HG02852 (cell line): Measurements from ENCODE around the gene RTCA.
"Not testable (repeated sequence)": the region's sequence is repeated elsewhere in the genome, so short reads cannot be mapped to it uniquely, and the experiment has no call there.

ENCODE experiments used
- ATAC-seq: cut with Tn5 transposase; IDR thresholded peaks from one replicate; pipeline ENCODE4 v1.9.1; 2021; ENCODE audit warnings: mild to moderate bottlenecking, moderate library complexity; ENCODE audit not compliant: unreplicated experiment

Gene RTCA

DNA sequence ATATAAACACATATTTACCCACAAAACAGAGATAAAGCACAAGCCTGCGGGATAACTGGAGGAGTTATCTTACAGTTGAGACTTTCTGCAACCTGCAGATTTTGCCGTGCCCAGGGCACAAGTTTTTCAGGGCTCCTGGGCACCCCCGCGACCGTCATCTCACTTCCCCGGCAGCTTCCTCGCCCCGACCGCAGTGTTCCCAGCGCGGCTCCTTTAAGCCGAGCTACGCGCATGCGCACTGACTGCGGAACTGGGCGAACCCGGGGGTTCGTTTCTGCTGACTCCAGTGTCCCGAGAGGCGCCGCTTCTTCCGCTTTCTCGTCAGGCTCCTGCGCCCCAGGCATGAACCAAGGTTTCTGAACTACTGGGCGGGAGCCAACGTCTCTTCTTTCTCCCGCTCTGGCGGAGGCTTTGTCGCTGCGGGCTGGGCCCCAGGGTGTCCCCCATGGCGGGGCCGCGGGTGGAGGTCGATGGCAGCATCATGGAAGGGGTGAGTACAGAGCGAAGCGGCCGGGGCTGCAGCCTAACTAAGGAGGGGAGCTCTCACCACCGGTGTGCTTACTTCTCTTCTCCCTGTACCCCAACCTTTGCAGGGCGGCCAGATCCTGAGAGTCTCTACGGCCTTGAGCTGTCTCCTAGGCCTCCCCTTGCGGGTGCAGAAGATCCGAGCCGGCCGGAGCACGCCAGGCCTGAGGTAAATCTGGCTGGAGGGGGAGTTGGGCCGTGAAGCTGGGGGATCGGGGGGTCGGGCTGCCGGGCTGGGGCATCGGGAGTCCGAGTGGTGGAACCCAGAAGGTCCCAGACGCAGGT is at the start of gene RTCA:
RTCA (plus strand) TSS at position 286 of the 810 bp plus-strand sequence; CDS start at position 446, 160 bp downstream.
- peak; percentile 97 for ATAC-seq

DNA sequence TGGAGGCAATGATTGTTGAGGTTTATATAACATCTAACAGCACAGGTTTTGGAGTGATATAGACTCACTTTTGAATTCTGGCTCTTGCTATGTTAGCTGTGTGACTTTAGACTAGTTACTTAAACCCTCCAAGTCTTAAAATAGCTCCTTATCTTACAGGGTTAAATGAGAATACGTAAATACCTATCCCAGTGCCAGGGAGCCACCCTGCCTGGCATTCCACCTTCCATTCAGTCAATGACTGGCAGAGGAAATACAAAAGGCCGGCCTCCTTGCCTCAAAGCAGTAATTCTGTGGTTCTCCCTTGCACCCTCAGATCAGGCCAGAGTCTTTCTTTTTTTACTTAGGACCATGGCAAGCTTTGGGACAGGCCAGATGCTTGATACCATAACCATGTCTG is 48.2 kb upstream of the RTCA start:
- ATAC-seq: no peak

DNA sequence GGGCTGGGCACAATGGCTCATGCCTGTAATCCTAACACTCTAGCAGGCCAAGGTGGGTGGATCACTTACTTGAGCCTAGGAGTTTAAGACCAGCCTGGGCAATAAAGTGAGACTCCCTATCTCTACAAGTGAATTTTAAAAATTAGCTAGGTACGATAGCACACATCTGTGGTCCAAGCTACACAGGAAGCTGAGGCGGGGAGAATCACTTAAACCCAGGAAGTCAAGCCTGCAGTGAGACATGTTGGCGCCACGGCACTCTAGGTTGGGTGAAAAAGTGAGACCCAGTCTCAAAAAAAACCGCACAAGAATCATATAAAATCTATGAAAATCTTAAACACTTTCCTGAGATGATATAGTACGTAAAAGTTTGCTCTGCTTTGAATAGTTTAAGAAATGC is 46.6 kb upstream of the RTCA start:
- no peak for ATAC-seq

DNA sequence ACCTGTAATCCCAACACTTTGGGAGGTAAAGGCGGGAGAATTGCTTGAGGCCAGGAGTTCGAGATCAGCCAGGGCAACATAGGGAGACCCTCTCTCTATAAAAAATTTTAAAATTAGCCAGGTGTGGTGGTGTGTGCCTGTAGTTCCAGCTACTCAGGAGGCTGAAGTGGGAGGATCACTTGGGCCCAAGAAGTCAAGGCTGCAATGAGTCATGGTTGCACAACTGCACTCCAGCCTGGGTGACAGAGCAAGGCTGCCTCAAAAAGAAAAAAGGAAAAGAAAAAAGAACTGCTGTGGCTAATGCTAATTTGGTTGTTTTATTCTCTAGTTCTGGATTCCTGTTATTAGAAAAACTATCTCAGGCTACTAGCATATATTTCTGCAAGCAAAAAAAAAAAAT is 46.1 kb upstream of the RTCA start:
- ATAC-seq: no peak

DNA sequence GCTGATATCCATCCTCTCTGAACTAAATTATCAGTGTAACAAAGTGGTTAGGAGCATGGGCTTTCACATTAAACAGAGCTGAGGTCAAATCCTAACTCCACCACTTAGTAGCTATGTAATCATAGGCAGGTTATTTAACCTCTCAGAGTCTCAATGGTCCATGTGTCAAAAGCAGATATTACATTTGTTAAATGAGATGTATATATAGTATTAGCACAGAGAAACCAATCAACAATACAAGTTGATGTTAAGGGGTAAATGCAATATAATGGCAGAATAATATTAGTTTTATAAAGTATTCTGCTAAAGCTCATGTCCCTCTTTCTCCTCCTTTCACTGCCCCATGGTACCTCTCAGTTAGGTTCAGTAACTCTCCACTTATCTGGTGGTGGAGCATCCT is 43.6 kb upstream of the RTCA start:
- no peak for ATAC-seq

DNA sequence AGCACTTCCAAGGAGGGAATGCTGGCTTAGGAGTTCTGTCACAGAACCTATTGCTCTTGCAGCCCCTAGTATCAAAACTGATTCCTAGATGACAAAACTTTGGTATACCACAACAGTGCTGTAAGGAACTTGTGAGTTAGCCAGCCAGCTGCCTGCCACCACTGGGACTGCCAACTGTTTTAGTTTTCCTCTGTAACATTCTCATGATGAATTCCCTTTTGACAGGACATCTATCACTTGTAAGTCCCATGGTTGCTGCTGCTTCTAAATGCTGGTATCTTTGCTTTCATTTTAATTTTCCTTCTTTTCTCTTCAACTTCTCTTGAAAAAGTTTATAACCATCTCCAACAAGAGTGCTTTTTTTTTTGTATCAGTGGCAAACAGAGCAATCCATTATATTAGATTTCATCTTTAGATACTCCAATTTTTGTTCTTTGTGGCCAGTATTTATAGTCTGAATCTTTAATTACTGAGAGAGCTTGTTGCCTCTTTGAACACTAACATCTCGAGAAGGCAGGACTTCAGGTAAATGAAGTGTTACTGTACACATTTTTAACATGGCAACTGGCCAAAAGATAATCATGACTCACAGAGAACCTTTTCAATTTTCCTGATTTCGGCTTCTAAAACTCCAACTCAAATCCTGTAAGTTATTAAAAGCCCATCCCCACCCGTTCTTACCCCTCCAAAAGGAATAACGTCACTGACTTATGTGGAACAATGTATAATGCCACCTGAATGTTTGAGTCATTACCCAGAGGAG is 36.2 kb upstream of the RTCA start:
- ATAC-seq: no peak

DNA sequence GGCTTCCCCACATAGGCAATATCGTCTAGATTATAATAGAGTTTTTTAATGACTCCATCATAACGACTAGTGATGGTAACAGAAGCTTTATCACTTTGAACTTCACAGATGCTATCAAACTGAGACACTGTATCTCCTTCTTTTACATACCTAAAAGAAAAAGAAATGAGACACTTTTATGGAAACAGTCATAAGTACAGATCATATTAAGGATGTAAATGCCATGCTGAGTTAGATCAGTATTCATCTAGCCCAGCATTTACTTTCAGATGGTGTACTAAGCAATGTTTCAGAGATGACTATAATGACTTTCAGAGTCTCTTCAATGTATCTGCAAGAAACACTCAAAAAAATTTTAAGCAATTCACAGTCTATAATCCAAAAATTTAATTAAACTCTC is 35.3 kb upstream of the RTCA start:
- no peak for ATAC-seq

DNA sequence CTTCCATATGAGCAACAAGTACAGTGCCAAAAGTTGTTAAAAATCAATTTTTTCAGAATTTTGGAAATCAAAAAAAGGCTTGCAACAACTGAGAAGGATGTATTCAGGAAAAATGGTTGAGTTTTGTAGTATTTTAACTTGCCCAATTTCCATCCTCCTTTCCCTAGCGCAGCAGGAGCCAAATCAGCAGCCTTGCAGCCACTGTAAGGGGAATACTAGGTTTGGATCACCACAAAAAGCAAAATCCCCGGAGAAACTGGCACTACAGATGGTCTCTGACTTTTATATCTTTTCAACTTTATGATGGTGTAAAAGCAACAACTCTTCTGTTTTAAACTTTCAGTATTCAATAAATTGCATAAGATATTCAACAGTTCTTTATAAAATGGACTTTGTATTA is 34.3 kb upstream of the RTCA start:
- ATAC-seq: no peak

DNA sequence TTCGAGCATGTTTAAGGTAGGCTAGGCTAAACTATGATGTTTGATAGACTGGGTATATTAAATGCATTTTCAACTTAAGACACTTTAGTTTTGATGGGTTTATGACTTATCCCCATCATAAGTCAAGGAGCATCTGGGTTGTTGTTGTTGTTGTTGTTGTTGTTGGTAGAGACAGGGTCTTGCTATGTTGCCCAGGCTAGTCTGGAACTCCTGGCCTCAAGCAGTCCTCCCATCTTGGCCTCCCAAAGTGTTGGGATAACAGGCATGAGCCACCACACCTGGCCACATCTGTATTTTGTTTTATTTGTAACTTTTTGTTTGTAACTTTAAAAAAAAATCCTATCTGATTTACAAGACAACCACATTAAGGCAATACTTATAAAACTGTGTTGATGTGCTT is 33.9 kb upstream of the RTCA start:
- ATAC-seq: no peak

DNA sequence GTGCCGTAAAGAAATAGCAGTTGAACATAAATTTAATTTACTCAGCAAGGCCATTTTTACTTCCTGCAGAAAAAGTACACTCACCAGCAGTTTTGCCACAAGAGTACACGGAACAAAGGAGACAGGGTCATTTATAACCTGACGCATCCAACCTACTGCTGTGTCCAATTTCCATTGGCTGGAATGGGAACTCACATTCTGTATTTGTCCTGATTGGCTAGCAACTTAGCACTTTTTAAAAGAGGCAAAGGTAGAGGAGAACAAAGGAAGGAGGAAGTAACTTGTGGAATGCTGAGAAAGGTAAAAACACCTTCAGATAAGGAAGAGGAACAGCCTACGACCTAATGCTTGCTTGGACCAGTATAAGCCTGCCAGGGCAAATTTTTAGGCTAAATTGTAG is 32.5 kb upstream of the RTCA start:
- not testable (repeated sequence) for ATAC-seq

DNA sequence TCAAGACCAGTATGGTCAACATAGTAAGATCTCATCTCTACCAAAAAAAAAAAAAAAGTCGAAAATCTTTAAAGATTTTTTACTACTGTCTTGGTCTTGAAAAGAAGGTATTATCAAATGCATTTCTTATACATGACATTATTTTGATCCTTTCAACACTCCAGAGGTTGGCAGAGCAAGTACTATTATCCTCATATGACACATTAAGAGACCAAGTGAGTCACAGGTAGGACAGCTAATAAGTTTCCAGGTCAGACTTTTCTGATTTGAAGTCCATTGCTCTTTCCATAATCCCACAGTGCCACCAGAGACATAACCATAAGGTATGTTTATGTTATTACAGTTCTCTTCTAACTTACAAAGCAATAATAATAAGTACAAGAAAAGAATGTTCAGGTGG is 31.6 kb upstream of the RTCA start:
- no peak for ATAC-seq

DNA sequence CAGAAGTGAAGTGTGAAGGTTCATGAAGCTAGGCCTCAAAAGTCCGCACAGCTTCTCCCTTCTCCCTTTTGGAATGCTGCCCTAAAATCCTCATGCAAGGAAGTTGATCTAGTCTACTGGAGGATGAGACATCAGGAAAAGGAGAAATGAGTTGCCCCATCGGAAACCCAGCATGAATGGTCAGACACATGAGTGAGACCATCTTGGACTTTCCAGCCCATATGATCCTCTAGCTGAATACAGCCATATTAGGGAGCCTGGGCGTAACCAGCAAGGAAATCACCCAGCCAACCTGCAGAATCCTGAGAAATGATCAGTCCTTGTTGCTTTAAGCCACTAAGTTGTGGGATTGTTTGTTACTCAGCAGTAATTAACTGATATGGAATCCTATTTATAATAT is 28.9 kb upstream of the RTCA start:
- no peak for ATAC-seq

DNA sequence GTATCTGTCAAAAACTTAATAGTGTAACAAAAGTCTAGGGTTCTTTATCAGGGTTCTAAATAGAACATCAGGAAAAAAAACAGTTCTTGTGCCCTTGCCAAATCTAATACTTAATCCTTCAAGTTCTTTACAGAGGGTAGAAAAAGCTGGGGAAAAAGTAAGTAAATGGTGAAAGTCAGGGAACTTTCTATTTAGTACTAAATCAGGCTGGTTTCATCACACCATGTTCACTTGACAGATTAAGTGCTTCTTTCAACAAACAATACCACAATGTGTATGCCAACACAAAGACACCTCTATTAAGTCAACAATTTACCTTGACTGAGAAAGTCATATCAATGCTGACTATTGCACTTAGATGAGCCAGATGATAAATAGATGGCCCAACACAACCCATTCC is 26.1 kb upstream of the RTCA start:
- ATAC-seq: no peak

DNA sequence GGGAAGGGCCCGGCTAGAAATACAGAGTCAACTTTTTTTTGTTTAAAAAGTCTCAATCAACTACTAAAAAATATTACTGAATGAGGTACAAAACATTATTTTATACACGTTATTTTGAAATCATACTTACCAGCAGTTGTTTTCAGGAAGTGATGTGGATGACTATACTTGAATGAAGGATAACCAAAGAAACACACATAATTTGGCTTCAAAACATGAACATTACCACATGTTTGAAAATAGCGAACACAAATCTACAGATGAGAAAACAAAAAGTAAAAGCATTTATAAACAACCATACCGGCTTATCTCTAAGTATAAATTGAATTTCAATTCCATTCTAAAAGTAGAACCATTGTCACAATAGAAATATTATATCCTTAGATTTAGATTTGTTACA is 25.4 kb upstream of the RTCA start:
- no peak for ATAC-seq

DNA sequence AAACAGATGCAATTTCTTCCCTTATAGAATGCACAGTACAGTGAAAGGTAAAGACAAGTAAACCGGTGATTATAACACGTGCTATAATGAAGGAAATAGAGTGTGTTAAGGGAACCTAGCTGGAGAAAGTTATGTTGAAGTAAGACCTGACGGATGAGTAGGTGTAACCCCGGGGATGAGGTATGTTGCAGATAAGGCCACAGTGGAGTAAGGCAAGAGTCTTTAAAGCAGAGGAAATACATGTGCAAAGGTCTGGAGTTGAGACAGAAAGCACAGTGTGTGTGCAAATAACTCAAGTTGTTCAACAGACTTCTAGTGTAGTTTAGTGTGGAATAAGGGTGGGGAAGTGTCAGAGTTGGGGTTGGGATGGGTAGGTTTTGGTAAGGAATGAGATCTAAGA is 19.3 kb upstream of the RTCA start:
- ATAC-seq: no peak

DNA sequence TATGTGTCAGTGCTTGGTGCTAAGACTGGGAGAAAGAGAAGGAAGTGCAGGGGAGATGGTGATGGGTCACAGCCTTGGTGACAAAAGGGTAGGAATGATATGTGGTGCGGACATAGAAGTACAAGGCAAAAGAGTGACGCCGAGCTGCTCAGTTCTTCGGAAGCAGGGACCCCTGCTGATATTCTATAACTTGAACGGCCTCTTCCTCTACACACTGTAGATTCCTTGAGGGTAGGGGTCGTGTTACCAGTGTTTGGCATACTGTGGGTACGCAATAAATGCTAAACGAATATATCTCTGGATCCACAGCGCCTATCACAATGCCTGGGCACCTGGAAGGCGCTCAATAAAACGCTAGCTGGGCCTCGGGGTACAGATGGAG is 16.9 kb upstream of the RTCA start:
- ATAC-seq: no peak

DNA sequence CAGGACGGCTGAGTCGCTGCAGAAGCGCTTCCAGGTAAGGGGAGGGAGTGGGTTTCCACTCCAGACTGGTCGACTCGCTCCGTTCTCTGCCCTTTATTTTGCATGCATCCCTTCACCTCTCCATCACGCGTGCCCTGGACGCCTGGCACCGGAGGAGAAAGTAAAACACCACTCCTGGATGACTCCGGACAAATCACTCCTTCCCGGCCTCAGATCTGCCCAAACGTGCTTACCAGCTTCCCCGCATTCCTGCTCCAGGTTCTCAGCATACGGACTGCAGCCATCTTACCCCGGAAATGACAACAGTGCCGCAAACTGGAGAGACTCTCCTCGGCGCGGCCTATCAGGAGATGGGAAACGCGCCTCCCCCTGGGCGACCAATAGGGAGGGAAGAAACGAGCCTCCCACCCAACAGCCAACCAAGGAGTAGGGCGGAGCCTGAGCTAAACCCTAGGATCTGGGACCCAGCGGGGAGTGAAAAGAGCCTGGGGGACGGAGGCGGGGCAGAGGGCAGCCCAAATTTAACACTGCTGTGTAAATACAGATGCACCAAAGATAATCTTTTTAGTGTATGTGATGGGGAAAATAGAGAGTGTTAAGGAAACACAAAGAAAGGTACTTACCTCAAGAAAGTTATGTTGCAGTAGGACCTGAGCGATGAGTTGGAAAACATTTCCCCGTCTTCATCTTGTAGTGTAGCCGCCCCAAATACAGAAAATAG is 16.3 kb upstream of the RTCA start, which contains the start of gene DBT:
DBT (minus strand) TSS at position 298 of the 721 bp plus-strand sequence; CDS start at position 284, 14 bp downstream.
- peak; percentile 100 for ATAC-seq

DNA sequence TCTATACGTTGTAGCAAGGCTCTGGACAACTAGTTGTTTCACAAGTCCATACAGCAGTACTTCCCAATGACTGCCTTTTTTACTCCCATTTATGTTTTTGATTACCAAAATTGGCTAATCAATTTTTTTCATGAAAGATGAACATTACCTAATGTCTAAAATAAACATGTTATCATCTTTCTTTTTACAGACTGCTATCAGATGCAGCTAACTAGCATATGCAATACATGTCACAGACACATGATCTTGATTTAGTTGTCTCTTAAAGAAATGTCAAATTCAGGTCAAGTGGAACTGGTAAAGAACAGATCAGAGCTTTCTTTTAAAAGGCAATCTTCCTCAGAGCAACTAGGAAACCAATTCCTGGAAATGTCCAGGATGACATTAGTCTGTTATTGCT is 15.8 kb upstream of the RTCA start:
- no peak for ATAC-seq

DNA sequence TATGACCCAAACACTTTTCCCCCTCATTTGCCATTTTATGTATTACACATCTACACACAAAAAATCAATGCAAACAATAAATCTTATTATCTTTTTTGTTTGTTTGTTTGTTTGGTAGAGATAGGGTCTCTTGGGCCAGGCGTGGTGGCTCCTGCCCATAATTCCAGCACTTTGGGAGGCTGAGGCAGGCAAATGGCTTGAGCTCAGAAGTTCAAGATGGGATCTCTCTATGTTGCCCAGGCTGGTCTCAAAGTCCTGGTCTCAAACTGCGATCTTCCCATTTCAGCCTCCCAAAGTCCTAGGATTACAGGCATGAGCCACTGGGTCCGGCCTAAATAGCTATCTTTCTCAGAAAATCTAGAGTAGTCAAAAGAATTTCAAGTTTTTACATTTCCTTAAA is 15.2 kb upstream of the RTCA start:
- no peak for ATAC-seq

DNA sequence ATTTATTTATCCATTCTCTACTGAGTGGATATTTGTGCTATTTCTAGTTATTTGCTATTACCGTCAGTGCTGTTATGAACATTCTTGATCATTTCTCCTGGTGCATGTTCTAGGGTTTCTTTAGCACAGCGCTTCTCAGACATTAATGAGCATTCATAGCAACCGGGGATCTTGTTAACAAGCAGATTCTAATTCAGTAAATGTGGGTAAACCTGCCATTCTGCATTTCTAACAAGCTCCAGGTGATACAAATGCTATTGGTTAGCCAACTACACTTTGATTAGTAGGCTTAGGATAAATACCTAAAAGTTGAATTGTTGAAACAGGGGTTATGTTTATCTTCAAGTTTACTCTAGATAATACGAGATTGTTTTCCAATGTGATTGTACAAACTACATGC is 13.1 kb upstream of the RTCA start:
- no peak for ATAC-seq

DNA sequence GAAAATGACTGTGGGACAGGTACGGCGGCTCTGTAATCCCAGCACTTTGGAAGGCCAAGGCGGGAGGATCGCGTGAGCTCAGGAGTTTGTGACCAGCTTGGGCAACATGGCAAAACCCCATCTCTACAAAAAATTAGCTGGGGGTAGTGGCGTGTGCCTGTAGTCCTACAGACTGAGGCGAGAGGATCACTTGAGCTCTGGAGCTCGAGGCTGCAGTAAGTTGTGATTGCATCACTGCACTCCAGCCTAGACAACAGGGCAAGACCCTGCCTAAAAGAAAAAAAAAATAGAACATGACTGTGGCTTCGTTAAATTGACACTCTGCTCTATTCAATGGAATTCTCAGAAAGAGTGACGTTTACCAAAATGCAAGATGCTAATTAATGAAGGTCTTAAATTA is 12.5 kb upstream of the RTCA start:
- no peak for ATAC-seq

DNA sequence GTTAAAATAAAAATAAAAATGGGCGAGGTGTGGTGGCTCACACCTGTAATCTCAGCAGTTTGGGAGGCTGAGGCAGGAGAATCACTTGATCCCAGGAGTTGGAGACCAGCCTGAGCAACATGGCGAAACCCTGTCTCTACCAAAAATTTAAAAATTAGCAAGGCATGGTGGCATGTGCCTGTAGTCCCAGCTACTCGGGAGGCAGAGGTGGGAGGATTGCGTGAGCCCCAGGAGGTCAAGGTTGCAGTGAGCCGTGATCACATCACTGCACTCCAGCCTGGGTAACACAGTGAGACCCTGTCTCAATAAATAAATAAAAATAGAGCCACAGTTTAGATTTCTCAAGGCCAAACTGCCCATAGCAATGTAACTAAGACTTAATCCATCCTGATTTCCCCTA is 9.7 kb upstream of the RTCA start:
- not testable (repeated sequence) for ATAC-seq
